ENCODE data around the gene SLC2A9. TPM values are rescaled to one million over a fixed set of nuclear protein-coding genes. Genes with fewer than 3 reads are reported as not detected.

SLC2A9 gene
- total RNA-seq, 6 experiments from 2014 or later: 16.1 to 25.0 (median 19.8) TPM

DNA sequence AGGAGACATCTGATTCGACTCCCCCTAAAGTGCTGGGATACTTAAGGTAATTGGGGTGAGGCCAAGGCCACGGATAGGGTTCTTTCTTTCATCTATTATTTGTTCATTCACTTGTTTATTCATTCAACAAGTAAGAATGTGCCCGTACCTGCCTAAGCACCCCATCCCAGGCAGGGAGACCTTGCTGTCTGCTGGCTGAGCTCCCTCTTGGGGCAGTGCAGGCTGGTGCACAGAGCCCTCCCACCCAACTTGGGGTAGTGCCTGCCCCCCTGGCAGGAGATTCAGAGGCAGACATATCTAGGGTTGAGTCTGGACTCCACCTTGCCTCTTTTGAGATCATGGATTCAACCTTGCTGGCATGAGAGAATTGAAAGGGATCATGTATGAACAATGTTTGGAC, 144.2 kb downstream of the SLC2A9 start:
- TF ChIP-seq, protein P1, sequence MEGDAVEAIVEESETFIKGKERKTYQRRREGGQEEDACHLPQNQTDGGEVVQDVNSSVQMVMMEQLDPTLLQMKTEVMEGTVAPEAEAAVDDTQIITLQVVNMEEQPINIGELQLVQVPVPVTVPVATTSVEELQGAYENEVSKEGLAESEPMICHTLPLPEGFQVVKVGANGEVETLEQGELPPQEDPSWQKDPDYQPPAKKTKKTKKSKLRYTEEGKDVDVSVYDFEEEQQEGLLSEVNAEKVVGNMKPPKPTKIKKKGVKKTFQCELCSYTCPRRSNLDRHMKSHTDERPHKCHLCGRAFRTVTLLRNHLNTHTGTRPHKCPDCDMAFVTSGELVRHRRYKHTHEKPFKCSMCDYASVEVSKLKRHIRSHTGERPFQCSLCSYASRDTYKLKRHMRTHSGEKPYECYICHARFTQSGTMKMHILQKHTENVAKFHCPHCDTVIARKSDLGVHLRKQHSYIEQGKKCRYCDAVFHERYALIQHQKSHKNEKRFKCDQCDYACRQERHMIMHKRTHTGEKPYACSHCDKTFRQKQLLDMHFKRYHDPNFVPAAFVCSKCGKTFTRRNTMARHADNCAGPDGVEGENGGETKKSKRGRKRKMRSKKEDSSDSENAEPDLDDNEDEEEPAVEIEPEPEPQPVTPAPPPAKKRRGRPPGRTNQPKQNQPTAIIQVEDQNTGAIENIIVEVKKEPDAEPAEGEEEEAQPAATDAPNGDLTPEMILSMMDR (IDR thresholded peaks at IDR 0.05): no peak
- TF ChIP-seq POLR2A (IDR thresholded peaks at IDR 0.05): no peak
- Histone ChIP-seq H3K9me3 (no peaks in the 10 kb centered on the region), H3K27me3 (no peaks in the 10 kb centered on the region), H3K27ac (no peak overlapping the region), H3K4me3 (no peak overlapping the region), H3K36me3 (no peaks in the 10 kb centered on the region), H3K4me1 (no peaks in the 10 kb centered on the region)
- DNase-seq: no peak
- peak in 1 of 4 donors; percentile 36 for ATAC-seq
- WGBS (ENCODE audit: insufficient coverage, low coverage, low lambda C conversion rate, missing lambda C conversion rate): 93% methylated on average over 3 of the region's 3 CpGs
- intact Hi-C loops (cut with DNase I): no loop called here

DNA sequence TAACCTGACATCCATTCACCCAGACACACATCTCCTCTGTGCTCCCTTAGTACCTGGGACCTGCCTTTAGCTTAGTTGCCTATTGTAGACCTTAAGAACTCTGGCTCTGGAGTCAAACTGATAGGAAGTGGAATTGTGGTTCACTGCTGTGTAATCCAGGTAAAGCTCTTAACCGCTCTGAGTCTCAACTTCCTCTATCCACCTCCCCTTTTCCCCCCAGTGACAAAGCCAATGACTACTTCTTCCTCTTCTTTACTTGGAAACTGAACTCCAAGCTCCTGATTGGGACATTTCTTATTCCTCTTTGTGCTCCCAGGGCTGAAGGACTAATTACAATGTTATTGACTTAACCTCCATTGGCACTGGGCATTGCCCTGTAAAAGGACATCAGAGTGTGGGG, 145.8 kb downstream of the SLC2A9 start:
- Histone ChIP-seq H3K9me3 (no peaks in the 10 kb centered on the region), H3K4me1 (no peaks in the 10 kb centered on the region), H3K27ac (no peak overlapping the region), H3K4me3 (no peak overlapping the region), H3K36me3 (no peaks in the 10 kb centered on the region), H3K27me3 (no peaks in the 10 kb centered on the region)
- 75% methylated on average over 1 of the region's 1 CpG for WGBS (ENCODE audit: insufficient coverage, low coverage, low lambda C conversion rate, missing lambda C conversion rate)
- no peak for TF ChIP-seq POLR2A (IDR thresholded peaks at IDR 0.05)
- TF ChIP-seq, protein P1 (IDR thresholded peaks at IDR 0.05): no peak
- intact Hi-C loops (cut with DNase I): no loop called here
- DNase-seq: no peak
- peak in 1 of 4 donors; percentile 25 for ATAC-seq

DNA sequence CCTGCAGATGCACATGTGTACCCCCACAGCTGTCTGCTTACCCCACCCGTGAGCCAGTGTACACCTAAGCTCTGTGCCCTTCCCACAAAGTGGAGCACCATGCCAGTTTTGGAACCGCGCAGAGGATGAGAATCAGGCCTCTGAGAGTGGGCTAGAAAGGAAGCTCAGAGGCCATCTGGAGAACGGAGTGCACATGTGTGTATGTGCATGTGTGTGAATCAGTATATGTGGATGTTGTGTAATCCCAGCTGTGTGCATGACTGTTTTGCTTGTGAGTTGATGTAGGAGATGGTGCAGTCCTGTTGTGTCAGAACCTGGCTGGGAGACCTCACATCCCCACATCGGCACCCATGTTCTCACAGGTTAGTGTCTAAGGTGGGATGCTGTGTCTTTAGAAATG, 146.9 kb downstream of the SLC2A9 start:
- Histone ChIP-seq H3K36me3 (no peaks in the 10 kb centered on the region), H3K27ac (no peak overlapping the region), H3K9me3 (no peaks in the 10 kb centered on the region), H3K4me1 (no peaks in the 10 kb centered on the region), H3K4me3 (no peak overlapping the region), H3K27me3 (no peaks in the 10 kb centered on the region)
- DNase-seq (no peak), ATAC-seq (no peak)
- no peak for TF ChIP-seq POLR2A (IDR thresholded peaks at IDR 0.05)
- TF ChIP-seq, protein P1 (IDR thresholded peaks at IDR 0.05): no peak
- 89% methylated on average over 2 of the region's 5 CpGs for WGBS (ENCODE audit: insufficient coverage, low coverage, low lambda C conversion rate, missing lambda C conversion rate)
- intact Hi-C loops (cut with DNase I): no loop called here

DNA sequence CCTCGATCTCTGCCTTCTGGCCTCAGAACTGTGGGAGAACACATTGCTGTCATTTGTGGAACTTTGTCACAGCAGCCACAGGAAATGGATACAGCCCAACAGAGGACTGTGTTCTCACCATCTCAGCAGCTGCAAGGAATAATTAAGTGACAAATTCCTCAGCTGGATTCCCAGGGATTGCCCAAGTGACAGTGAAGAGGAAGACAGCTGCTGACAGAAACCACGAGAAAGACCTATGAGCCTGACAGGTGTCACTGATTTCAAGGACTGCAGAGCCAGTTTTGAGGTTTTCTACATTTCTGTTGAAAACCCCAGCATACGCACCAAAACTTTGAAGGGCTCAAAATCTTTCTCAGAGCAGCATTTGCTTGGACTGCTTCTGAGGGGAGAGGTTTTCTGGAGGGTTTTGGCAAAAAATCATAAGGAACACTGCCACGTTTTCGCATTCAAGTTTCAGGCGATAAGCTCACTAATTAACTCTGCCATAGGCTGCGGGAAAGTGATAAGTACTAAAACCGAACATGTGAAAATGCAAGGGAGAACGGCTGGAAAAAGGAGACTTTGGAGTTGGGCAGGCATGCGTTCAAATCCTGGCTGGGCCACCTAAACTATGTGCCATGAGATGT, 151.0 kb downstream of the SLC2A9 start:
- DNase-seq (no peak), ATAC-seq (no peak)
- Histone ChIP-seq H3K4me3 (no peak overlapping the region), H3K36me3 (no peaks in the 10 kb centered on the region), H3K27ac (no peak overlapping the region), H3K4me1 (no peaks in the 10 kb centered on the region), H3K9me3 (no peaks in the 10 kb centered on the region), H3K27me3 (no peaks in the 10 kb centered on the region)
- intact Hi-C loops (cut with DNase I): no loop called here
- 85% methylated on average over 9 of the region's 10 CpGs for WGBS (ENCODE audit: insufficient coverage, low coverage, low lambda C conversion rate, missing lambda C conversion rate)
- TF ChIP-seq, protein P1 (IDR thresholded peaks at IDR 0.05): no peak
- no peak for TF ChIP-seq POLR2A (IDR thresholded peaks at IDR 0.05)
